Nephron (organoid): Measurements from ENCODE around the gene GJB3.

Experiments used
- H3K27ac Mint-ChIP-seq, 3 experiments: 2 replicates each; pipeline ENCODE4 v1.8.0; 2020; ENCODE audit warnings: mixed read lengths in 3 of 3, mild to moderate bottlenecking in 2 of 3, moderate library complexity in 1 of 3
- H3K27me3 Mint-ChIP-seq: 2 replicates; pipeline ENCODE4 v1.8.0; 2021; ENCODE audit warnings: low read depth, mild to moderate bottlenecking, moderate library complexity, mixed read lengths
- H3K36me3 Mint-ChIP-seq: 2 replicates; pipeline ENCODE4 v1.8.0; 2020; ENCODE audit warnings: low read depth, mixed read lengths
- H3K4me1 Mint-ChIP-seq: 2 replicates; pipeline ENCODE4 v1.8.0; 2020; ENCODE audit warnings: mixed read lengths
- H3K4me3 Mint-ChIP-seq, 3 experiments: 2 replicates each; pipeline ENCODE4 v1.8.0; 2020; ENCODE audit warnings: mild to moderate bottlenecking in 3 of 3, mixed read lengths in 3 of 3, moderate library complexity in 2 of 3
- H3K9me3 Mint-ChIP-seq: 2 replicates; pipeline ENCODE4 v1.8.0; 2020; ENCODE audit warnings: mixed read lengths
- TF ChIP-seq, protein P1 (sequence below), 3 experiments: fragments of 200-600 bp; sonication (generic); IDR thresholded peaks; one replicate each; pipeline ENCODE4 v1.5.0; 2021; ENCODE audit warnings: antibody characterized with exemption in 3 of 3; ENCODE audit not compliant: unreplicated experiment in 3 of 3

Gene GJB3

GRCh38 chr1:34790985-34791384 is 10.0 kb downstream of the GJB3 start:
- Mint-ChIP-seq H3K9me3 (no peaks in the 10 kb centered on the region), H3K27ac (no peak overlapping the region), H3K4me3 (no peak overlapping the region), H3K36me3 (no peaks in the 10 kb centered on the region), H3K4me1 (peaks cover 5% of the 10 kb centered on the region), H3K27me3 (peaks cover 55% of the 10 kb centered on the region)
- TF ChIP-seq, protein P1, sequence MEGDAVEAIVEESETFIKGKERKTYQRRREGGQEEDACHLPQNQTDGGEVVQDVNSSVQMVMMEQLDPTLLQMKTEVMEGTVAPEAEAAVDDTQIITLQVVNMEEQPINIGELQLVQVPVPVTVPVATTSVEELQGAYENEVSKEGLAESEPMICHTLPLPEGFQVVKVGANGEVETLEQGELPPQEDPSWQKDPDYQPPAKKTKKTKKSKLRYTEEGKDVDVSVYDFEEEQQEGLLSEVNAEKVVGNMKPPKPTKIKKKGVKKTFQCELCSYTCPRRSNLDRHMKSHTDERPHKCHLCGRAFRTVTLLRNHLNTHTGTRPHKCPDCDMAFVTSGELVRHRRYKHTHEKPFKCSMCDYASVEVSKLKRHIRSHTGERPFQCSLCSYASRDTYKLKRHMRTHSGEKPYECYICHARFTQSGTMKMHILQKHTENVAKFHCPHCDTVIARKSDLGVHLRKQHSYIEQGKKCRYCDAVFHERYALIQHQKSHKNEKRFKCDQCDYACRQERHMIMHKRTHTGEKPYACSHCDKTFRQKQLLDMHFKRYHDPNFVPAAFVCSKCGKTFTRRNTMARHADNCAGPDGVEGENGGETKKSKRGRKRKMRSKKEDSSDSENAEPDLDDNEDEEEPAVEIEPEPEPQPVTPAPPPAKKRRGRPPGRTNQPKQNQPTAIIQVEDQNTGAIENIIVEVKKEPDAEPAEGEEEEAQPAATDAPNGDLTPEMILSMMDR (IDR thresholded peaks at IDR 0.05; ENCODE audit: unreplicated experiment in 3 of 3) = no peak

DNA sequence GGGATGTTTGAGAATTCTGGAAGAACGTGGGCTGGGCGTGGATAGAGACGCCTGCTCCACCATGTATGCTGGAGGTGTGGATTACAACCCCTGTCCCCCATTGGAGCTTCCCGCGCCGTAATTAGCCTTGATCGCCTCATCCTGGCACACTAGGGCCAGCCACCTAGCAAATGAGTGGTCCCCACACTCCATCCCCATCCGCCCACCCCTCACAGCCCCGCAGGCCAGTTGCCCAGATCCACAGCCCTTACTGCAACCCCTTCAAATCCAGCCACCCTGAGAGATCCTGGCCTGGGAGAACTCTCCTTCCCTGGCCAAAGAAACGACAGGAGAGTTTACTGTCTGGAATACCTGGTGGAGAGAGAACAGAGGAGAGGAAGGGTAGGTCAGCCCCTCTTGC is 11.4 kb downstream of the GJB3 start:
- peak overlapping the region; percentile 24 to 52 (median 45) for H3K4me3 Mint-ChIP-seq
- no peak overlapping the region for H3K27ac Mint-ChIP-seq
- peaks cover 52% of the 10 kb centered on the region for H3K27me3 Mint-ChIP-seq

GRCh38 chr1:34792868-34793727 is 12.1 kb downstream of the GJB3 start, which contains the start of gene GJA4:
GJA4 (plus strand) TSS chr1:34792999; CDS start chr1:34794214, 1,215 bp downstream.
- Mint-ChIP-seq H3K27ac (no peak within 1 kb of the TSS), H3K9me3 (no peaks in the 10 kb centered on the region), H3K36me3 (no peaks in the 10 kb centered on the region), H3K27me3 (peaks cover 52% of the 10 kb centered on the region), H3K4me3 (peak within 1 kb of the TSS; percentile 24 to 52 (median 45)), H3K4me1 (no peaks in the 10 kb centered on the region)
- TF ChIP-seq, protein P1 (IDR thresholded peaks at IDR 0.05; ENCODE audit: unreplicated experiment in 3 of 3) = no peak

More for the DNA sequence above, 11.4 kb downstream of the GJB3 start:
- TF ChIP-seq, protein P1 (IDR thresholded peaks at IDR 0.05; ENCODE audit: unreplicated experiment in 3 of 3) = no peak
- no peaks in the 10 kb centered on the region for H3K4me1 Mint-ChIP-seq
- no peaks in the 10 kb centered on the region for H3K9me3 Mint-ChIP-seq
- H3K36me3 Mint-ChIP-seq = no peaks in the 10 kb centered on the region

GRCh38 chr1:34794001-34794789 is 13.2 kb downstream of the GJB3 start:
- Mint-ChIP-seq H3K36me3 (no peaks in the 10 kb centered on the region), H3K4me1 (no peaks in the 10 kb centered on the region), H3K4me3 (peak overlapping the region in 1 of 3 experiments; percentile 41), H3K9me3 (no peaks in the 10 kb centered on the region), H3K27me3 (peaks cover 49% of the 10 kb centered on the region), H3K27ac (no peak overlapping the region)
- TF ChIP-seq, protein P1 (IDR thresholded peaks at IDR 0.05; ENCODE audit: unreplicated experiment in 3 of 3) = no peak

DNA sequence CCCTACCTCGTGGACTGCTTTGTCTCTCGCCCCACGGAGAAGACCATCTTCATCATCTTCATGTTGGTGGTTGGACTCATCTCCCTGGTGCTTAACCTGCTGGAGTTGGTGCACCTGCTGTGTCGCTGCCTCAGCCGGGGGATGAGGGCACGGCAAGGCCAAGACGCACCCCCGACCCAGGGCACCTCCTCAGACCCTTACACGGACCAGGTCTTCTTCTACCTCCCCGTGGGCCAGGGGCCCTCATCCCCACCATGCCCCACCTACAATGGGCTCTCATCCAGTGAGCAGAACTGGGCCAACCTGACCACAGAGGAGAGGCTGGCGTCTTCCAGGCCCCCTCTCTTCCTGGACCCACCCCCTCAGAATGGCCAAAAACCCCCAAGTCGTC is 13.8 kb downstream of the GJB3 start:
- TF ChIP-seq, protein P1 (IDR thresholded peaks at IDR 0.05; ENCODE audit: unreplicated experiment in 3 of 3) = no peak
- peaks cover 47% of the 10 kb centered on the region for H3K27me3 Mint-ChIP-seq
- no peak overlapping the region for H3K27ac Mint-ChIP-seq
- H3K4me3 Mint-ChIP-seq = no peak overlapping the region
- H3K4me1 Mint-ChIP-seq = no peaks in the 10 kb centered on the region
- no peaks in the 10 kb centered on the region for H3K9me3 Mint-ChIP-seq
- H3K36me3 Mint-ChIP-seq = no peaks in the 10 kb centered on the region
